Prostate gland (tissue), 2 donors: ENCODE results near the gene HIPK1. TPM values are rescaled to one million over a fixed set of nuclear protein-coding genes. Genes with fewer than 3 reads are reported as not detected.
"Not testable (repeated sequence)": the region's sequence is repeated elsewhere in the genome, so short reads cannot be mapped to it uniquely, and the experiment has no call there.

Experiments used
- DNase-seq: peaks from one replicate; pipeline ENCODE4 v3.0.0-alpha.2; 2019; ENCODE audit warnings: low spot score
- H3K27ac ChIP-seq, 2 donors: fragments of 200-600 bp; sonication (generic); 2 replicates each; pipeline ENCODE4 v1.5.1; 2017 to 2019
- H3K27me3 ChIP-seq: fragments of 200-600 bp; sonication (generic); replicated peaks from 2 replicates; pipeline ENCODE4 v1.5.1; 2019; ENCODE audit not compliant: insufficient read depth
- H3K36me3 ChIP-seq, 2 donors: fragments of 200-600 bp; sonication (generic); 1 replicate in 1 of 2; 2 replicates in 1 of 2; pipeline versions ENCODE4 v1.5.1 to v1.8.1; 2017 to 2019
- H3K4me1 ChIP-seq: fragments of 200-600 bp; sonication (generic); replicated peaks from 2 replicates; pipeline ENCODE4 v1.5.1; 2019
- H3K4me3 ChIP-seq, 2 donors: fragments of 200-600 bp; sonication (generic); 2 replicates each; pipeline ENCODE4 v1.5.1; 2017 to 2019
- H3K9me3 ChIP-seq: fragments of 200-600 bp; sonication (generic); 2 replicates; pipeline ENCODE4 v1.5.1; 2017
- CTCF ChIP-seq, 4 experiments: fragments of 200-600 bp in 2 of 4; fragments of 450-650 bp in 2 of 4; sonication (generic) in 2 of 4; IDR thresholded peaks; 1 replicate in 3 of 4; 2 replicates in 1 of 4; pipeline ENCODE4 v1.5.1; 2016 to 2019; ENCODE audit warnings: antibody characterized with exemption in 4 of 4, mild to moderate bottlenecking in 2 of 4, moderate library complexity in 2 of 4
- POLR2A ChIP-seq: fragments of 450-650 bp; IDR thresholded peaks from one replicate; pipeline ENCODE4 v1.6.1; 2016; ENCODE audit warnings: antibody characterized with exemption, mild to moderate bottlenecking
- POLR2AphosphoS5 ChIP-seq: sonication (generic); formaldehyde crosslinking; IDR thresholded peaks from one replicate; pipeline ENCODE4 v1.6.1; 2017; ENCODE audit warnings: antibody characterized with exemption
- WGBS: methylation state at CpG from one replicate; pipeline ENCODE4 v1.1.5; 2018; 5-methylcytosine and 5-hydroxymethylcytosine counted together
- intact Hi-C: fragments of 100-400 bp; cut with DNase I; formaldehyde crosslinking; loops from one replicate; pipeline ENCODE4 v1.14.2; 2022
- total RNA-seq, 2 donors: library from RNA; depleted of rRNA; stranded (reverse); fragments of >200 nt; gene quantifications; one replicate each; pipeline ENCODE4 v1.1.0, GENCODE V29; 2016

HIPK1 gene
- total RNA-seq, 2 donors from 2014 or later, result 43.5 to 76.3 TPM

- TF ChIP-seq CTCF (IDR thresholded peaks at IDR 0.05), result no peak
- TF ChIP-seq POLR2AphosphoS5, result no peak
- no peak for TF ChIP-seq POLR2A
- no peak overlapping the region for H3K27ac ChIP-seq
- H3K4me1 ChIP-seq, result no peaks in the 10 kb centered on the region
- no peak overlapping the region for H3K4me3 ChIP-seq
- H3K27me3 ChIP-seq, result no peaks in the 10 kb centered on the region
- H3K36me3 ChIP-seq, result no peaks in the 10 kb centered on the region
- H3K9me3 ChIP-seq, result no peaks in the 10 kb centered on the region
- intact Hi-C loops, result no loop called here
- no peak for DNase-seq
Measured at GRCh38 chr1:114000406-114000805, 71.3 kb downstream of the HIPK1 start.

GRCh38 chr1:114002492-114003239 is 73.5 kb downstream of the HIPK1 start:
- no peak for DNase-seq

GRCh38 chr1:114003431-114003830 is 74.3 kb downstream of the HIPK1 start:
- no peaks in the 10 kb centered on the region for H3K27me3 ChIP-seq
- TF ChIP-seq POLR2A, result no peak
- TF ChIP-seq CTCF (IDR thresholded peaks at IDR 0.05), result no peak
- no peak for TF ChIP-seq POLR2AphosphoS5

More at GRCh38 chr1:114002492-114003239, 73.5 kb downstream of the HIPK1 start:
- Histone ChIP-seq H3K27ac (no peak overlapping the region), H3K4me1 (no peaks in the 10 kb centered on the region), H3K9me3 (no peaks in the 10 kb centered on the region), H3K36me3 (no peaks in the 10 kb centered on the region), H3K4me3 (no peak overlapping the region), H3K27me3 (no peaks in the 10 kb centered on the region)
- intact Hi-C loops, result no loop called here
- no peak for TF ChIP-seq CTCF (IDR thresholded peaks at IDR 0.05)
- no peak for TF ChIP-seq POLR2A
- TF ChIP-seq POLR2AphosphoS5, result no peak
- WGBS, result 55% methylated on average over 15 of the region's 15 CpGs

GRCh38 chr1:114006825-114007224 is 77.7 kb downstream of the HIPK1 start:
- H3K36me3 ChIP-seq, H3K4me3 ChIP-seq, H3K27me3 ChIP-seq, DNase-seq, intact Hi-C loops, H3K4me1 ChIP-seq, H3K27ac ChIP-seq, H3K9me3 ChIP-seq: not testable (repeated sequence)
- WGBS, result 87% methylated on average over 4 of the region's 4 CpGs

More at GRCh38 chr1:114003431-114003830, 74.3 kb downstream of the HIPK1 start:
- no peaks in the 10 kb centered on the region for H3K36me3 ChIP-seq
- no peak overlapping the region for H3K27ac ChIP-seq
- no peaks in the 10 kb centered on the region for H3K4me1 ChIP-seq
- 79% methylated on average over 5 of the region's 5 CpGs for WGBS
- DNase-seq, result no peak
- intact Hi-C loops, result no loop called here
- no peak overlapping the region for H3K4me3 ChIP-seq
- H3K9me3 ChIP-seq, result no peaks in the 10 kb centered on the region

GRCh38 chr1:114008480-114008941 is 79.4 kb downstream of the HIPK1 start:
- no peaks in the 10 kb centered on the region for H3K36me3 ChIP-seq
- TF ChIP-seq POLR2AphosphoS5, result no peak
- no peak for TF ChIP-seq CTCF (IDR thresholded peaks at IDR 0.05)
- no peak for TF ChIP-seq POLR2A

More at GRCh38 chr1:114008480-114008941, 79.4 kb downstream of the HIPK1 start:
- DNase-seq, result no peak
- no peaks in the 10 kb centered on the region for H3K27me3 ChIP-seq
- 65% methylated on average over 2 of the region's 2 CpGs for WGBS
- H3K9me3 ChIP-seq, result no peaks in the 10 kb centered on the region
- no peaks in the 10 kb centered on the region for H3K4me1 ChIP-seq
- H3K4me3 ChIP-seq, result no peak overlapping the region
- intact Hi-C loops, result no loop called here
- H3K27ac ChIP-seq, result no peak overlapping the region
